Loucy (cell line): ENCODE measurements around the gene SSTR3.

Experiments used
- H2AFZ ChIP-seq: fragments of 200-600 bp; sonication (generic); 2 replicates; pipeline ENCODE4 v1.6.0; 2016; ENCODE audit warnings: antibody characterized with exemption, mild to moderate bottlenecking, low read length, moderate library complexity
- H3F3A ChIP-seq: fragments of 200-600 bp; 2 replicates; pipeline ENCODE4 v1.6.0; 2016; ENCODE audit warnings: antibody characterized with exemption, low read depth, mild to moderate bottlenecking
- H3K27me3 ChIP-seq: fragments of 200-600 bp; sonication (generic); 2 replicates; pipeline ENCODE4 v1.6.1; 2014; ENCODE audit warnings: low read length, mild to moderate bottlenecking; ENCODE audit not compliant: insufficient read depth, poor library complexity, severe bottlenecking
- H3K36me3 ChIP-seq: fragments of 200-600 bp; sonication (generic); 2 replicates; pipeline ENCODE4 v1.6.1; 2016; ENCODE audit warnings: low read length; ENCODE audit not compliant: insufficient read depth
- H3K4me1 ChIP-seq: fragments of 200-600 bp; sonication (generic); 2 replicates; pipeline ENCODE4 v1.5.1; 2014; ENCODE audit warnings: low read length, mild to moderate bottlenecking; ENCODE audit not compliant: insufficient read depth, poor library complexity, severe bottlenecking
- H3K4me2 ChIP-seq: fragments of 200-600 bp; sonication (generic); 2 replicates; pipeline ENCODE4 v1.6.0; 2014; ENCODE audit warnings: antibody characterized with exemption, low read length, low read depth, mild to moderate bottlenecking; ENCODE audit not compliant: poor library complexity, severe bottlenecking
- H3K4me3 ChIP-seq: fragments of 200-600 bp; sonication (generic); 2 replicates; pipeline ENCODE4 v1.5.1; 2014; ENCODE audit warnings: low read length, mild to moderate bottlenecking, mixed read lengths; ENCODE audit not compliant: poor library complexity, severe bottlenecking
- H3K79me2 ChIP-seq: fragments of 200-600 bp; sonication (generic); 2 replicates; pipeline ENCODE4 v1.6.1; 2014; ENCODE audit warnings: low read length; ENCODE audit not compliant: insufficient read depth
- H3K9ac ChIP-seq: fragments of 200-600 bp; sonication (generic); 2 replicates; pipeline ENCODE4 v1.6.0; 2014; ENCODE audit warnings: mild to moderate bottlenecking, low read depth, low read length, moderate library complexity; ENCODE audit not compliant: poor library complexity, severe bottlenecking
- H3K9me2 ChIP-seq: fragments of 200-600 bp; sonication (generic); replicated peaks from 2 replicates; pipeline ENCODE4 v1.6.1; 2016; ENCODE audit warnings: low read depth, low read length, mixed read lengths
- H3K9me3 ChIP-seq: fragments of 200-600 bp; sonication (generic); 2 replicates; pipeline ENCODE4 v1.6.1; 2014; ENCODE audit warnings: mild to moderate bottlenecking, antibody characterized with exemption, low read length, low read depth; ENCODE audit not compliant: insufficient read depth
- H4K20me1 ChIP-seq: fragments of 200-600 bp; sonication (generic); 2 replicates; pipeline ENCODE4 v1.6.0; 2014; ENCODE audit warnings: antibody characterized with exemption, low read length, mild to moderate bottlenecking; ENCODE audit not compliant: insufficient read depth, poor library complexity, severe bottlenecking
- CTCF ChIP-seq: fragments of 200-600 bp; sonication (generic); conservative IDR thresholded peaks from 2 replicates; pipeline ENCODE4 v1.5.1; 2014; ENCODE audit warnings: mild to moderate bottlenecking, antibody characterized with exemption, low read length
- EZH2phosphoT487 ChIP-seq: fragments of 200-600 bp; IDR thresholded peaks from 2 replicates; pipeline ENCODE4 v1.6.1; 2018; ENCODE audit warnings: antibody characterized with exemption, mild to moderate bottlenecking, moderate library complexity, borderline replicate concordance

SSTR3 gene

DNA sequence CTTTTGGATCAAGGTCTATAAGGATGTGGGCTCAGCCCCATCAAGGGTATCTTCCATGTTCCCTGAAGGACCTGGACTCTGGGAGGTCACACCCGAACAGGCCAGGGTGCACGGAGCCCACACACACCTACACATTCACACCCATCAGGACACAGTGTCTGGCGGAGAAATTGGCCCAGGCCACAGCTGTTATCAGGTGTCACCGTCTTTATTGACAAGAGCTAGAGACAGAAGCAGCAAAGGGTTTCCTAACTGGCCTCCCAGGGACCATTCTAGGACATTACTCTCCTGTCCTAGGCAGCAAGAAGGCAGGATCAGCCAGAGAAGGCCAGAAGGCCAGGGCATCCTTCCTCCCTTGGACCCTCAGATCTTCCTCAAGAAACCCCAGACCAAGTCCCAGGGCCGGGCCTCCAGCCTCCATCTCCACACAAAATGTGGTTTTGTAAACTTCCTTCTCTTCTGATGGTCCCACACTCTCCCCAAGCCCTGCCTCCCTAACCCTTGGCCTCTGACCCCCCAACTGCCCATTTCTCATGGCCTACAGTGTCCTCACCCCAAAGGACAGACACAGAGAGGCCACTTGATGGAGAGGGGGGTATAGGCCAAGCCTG is 8.1 kb downstream of the SSTR3 start:
- Histone ChIP-seq H3K4me3 (no peak overlapping the region), H3K9me2 (no peaks in the 10 kb centered on the region), H3K27me3 (no peaks in the 10 kb centered on the region), H3F3A (no peaks in the 10 kb centered on the region), H2AFZ (no peak overlapping the region), H3K9ac (no peak overlapping the region), H4K20me1 (no peaks in the 10 kb centered on the region), H3K4me1 (peaks cover 7% of the 10 kb centered on the region), H3K36me3 (no peaks in the 10 kb centered on the region), H3K4me2 (no peak overlapping the region), H3K9me3 (no peaks in the 10 kb centered on the region), H3K79me2 (no peaks in the 10 kb centered on the region)
- no peak for TF ChIP-seq EZH2phosphoT487
- TF ChIP-seq CTCF = no peak

DNA sequence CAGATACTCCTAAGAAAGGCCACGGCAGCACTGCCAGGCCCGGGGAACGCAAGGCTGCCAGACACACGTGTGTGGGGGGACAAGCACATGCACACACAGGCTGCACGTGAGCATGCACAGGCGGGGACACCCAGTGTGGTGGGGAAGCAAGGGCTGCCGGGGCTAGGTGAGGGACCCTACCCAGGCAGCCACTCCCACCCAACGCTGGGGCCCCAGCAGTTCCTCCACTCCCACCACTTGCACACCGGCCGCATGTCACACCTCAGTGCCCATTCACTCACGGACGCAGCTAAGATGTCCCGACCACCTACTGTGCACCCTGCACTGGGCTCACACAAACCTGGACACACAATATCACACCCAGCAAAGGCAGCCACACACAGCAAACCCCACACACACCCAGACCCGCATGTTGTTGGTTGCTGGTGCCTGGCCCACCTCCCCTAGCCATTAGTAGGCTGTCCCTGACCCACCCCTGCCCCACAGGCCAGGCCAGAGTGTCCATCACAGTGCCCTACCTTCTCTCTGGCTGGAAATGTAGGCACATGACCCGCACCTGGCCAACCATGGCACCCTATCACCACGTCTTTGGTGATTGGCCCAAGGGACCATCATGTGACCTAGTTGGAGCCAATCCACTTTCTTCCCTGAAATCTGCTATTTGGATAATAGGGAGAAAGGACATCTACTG is 8.8 kb downstream of the SSTR3 start:
- H3K4me2 ChIP-seq = no peak overlapping the region
- no peak for TF ChIP-seq EZH2phosphoT487
- no peak for TF ChIP-seq CTCF

DNA sequence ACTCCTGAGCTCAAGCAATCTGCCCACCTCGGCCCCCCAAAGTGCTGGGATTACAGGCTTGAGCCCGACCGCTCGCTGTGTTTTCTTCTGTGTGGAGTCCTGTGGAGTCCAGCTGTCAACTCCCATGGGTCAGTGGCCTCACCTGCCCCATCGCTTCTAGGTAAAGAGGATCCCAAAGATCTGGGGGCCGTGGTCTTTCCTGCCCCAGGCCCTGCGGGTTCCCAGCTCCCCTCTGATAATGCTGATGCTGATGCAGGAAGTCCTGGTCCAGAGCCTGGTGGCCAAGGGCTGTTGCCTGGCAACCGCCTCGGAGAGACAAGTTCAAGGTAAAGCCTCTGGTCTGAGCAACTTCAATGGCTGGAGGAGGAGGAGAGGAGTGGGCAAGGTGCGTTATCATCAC is 9.6 kb downstream of the SSTR3 start:
- Histone ChIP-seq H3K9me2 (no peaks in the 10 kb centered on the region), H3K9ac (no peak overlapping the region), H3K79me2 (peaks cover 7% of the 10 kb centered on the region; the same call in 1 of the 2 replicates), H3K4me2 (no peak overlapping the region), H3K4me1 (peaks cover 14% of the 10 kb centered on the region), H3F3A (no peaks in the 10 kb centered on the region), H3K9me3 (no peaks in the 10 kb centered on the region), H3K4me3 (no peak overlapping the region), H3K27me3 (no peaks in the 10 kb centered on the region), H3K36me3 (no peaks in the 10 kb centered on the region), H2AFZ (no peak overlapping the region), H4K20me1 (no peaks in the 10 kb centered on the region)
- TF ChIP-seq CTCF (no peak), EZH2phosphoT487 (no peak)

More for the DNA sequence above, 8.8 kb downstream of the SSTR3 start:
- Histone ChIP-seq H3K79me2 (no peaks in the 10 kb centered on the region), H3K9me3 (no peaks in the 10 kb centered on the region), H3K4me3 (no peak overlapping the region), H3K4me1 (peaks cover 7% of the 10 kb centered on the region), H3K9me2 (no peaks in the 10 kb centered on the region), H3K27me3 (no peaks in the 10 kb centered on the region), H2AFZ (no peak overlapping the region), H3K36me3 (no peaks in the 10 kb centered on the region), H3F3A (no peaks in the 10 kb centered on the region), H3K9ac (no peak overlapping the region), H4K20me1 (no peaks in the 10 kb centered on the region)
